ENCODE measurements around the gene AADAC. TPM values are rescaled to one million over a fixed set of nuclear protein-coding genes. Genes with fewer than 3 reads are reported as not detected.

Gene AADAC
- total RNA-seq, 4 donors from 2014 or later = 0.35 to 6.5 (median 1.0) TPM

DNA sequence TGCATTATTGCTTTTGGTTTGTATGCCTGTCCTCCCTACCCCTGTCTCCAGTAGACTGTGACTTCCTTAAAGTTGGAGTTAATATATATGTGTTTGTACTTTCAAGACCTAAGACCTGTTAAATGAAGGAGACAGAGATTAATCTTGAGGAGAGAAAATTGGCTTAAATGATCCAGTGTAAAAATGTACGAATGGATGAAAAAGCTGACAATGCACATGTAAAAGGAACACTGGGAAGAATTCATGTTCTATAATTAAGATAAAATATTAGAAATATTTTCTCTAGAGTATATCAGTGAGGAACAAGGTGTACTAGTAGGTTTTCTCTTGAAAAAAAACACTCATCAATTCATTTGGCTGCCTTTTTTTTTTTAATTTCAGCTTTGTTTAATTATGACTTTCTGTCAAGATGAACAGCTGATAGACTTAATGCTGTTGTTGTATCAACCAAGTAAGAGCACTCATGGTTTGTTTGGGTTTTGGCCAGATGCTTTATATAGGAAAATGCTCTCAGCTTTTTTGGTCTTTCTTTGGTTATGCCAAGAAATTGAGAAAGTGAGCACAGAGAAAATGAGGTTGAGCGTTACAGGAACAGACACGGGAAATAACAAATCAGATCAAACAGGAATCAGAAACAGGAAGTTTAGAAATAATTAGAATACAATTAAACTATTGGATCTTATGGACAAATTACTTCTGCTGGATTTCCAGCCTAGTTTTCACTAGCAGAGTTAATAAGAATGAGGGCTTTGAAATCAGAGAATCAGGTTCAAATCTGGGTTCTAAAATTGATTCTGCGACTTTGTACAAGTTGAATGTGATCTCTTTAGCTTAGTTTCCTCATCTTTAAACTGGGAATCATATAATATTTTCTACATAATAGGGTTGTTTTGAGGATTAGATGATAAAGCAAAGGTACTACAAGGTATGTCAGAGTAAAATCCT, 38.3 kb upstream of the AADAC start:
- 58 to 74% methylated on average over 4 of the region's 4 CpGs for WGBS, 2 donors
- Histone ChIP-seq H3K4me1 (peaks cover 4 to 25% (median 15%) of the 10 kb centered on the region in 3 donors), H3K27me3 (no peaks in the 10 kb centered on the region), H3K4me3 (no peak overlapping the region), H3K36me3 (no peaks in the 10 kb centered on the region), H3K9me3 (no peaks in the 10 kb centered on the region), H3K27ac (no peak overlapping the region)
- no peak for DNase-seq
- no peak for TF ChIP-seq POLR2A (IDR thresholded peaks at IDR 0.05)
- TF ChIP-seq, protein P1, sequence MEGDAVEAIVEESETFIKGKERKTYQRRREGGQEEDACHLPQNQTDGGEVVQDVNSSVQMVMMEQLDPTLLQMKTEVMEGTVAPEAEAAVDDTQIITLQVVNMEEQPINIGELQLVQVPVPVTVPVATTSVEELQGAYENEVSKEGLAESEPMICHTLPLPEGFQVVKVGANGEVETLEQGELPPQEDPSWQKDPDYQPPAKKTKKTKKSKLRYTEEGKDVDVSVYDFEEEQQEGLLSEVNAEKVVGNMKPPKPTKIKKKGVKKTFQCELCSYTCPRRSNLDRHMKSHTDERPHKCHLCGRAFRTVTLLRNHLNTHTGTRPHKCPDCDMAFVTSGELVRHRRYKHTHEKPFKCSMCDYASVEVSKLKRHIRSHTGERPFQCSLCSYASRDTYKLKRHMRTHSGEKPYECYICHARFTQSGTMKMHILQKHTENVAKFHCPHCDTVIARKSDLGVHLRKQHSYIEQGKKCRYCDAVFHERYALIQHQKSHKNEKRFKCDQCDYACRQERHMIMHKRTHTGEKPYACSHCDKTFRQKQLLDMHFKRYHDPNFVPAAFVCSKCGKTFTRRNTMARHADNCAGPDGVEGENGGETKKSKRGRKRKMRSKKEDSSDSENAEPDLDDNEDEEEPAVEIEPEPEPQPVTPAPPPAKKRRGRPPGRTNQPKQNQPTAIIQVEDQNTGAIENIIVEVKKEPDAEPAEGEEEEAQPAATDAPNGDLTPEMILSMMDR (IDR thresholded peaks at IDR 0.05) = no peak
- intact Hi-C loops (cut with DNase I) = no loop called here

DNA sequence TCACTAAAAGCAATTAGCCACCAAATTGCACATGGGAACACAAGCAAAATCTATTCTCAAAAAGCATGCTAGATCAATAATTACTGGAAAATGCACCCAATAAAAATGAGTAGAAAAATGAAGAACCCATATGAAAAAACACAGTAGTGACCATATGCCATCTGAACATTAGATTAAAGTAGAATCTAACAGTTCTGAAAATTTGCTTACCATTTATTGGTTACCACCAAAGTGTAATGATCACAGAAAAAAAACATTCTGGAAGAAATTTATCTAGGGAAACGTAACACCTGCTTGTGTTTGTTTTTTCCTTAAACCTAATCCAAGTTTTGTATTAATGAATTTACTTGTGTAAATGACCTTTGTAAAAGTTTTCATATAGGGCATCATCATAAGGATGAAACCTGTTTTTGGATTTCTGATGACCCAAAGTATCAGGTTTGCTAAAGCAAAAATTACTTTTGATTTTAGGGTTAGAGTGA, 37.6 kb upstream of the AADAC start:
- no peak overlapping the region for H3K27ac ChIP-seq
- 62 to 77% methylated on average over 1 of the region's 1 CpG for WGBS, 2 donors
- intact Hi-C loops (cut with DNase I) = no loop called here

DNA sequence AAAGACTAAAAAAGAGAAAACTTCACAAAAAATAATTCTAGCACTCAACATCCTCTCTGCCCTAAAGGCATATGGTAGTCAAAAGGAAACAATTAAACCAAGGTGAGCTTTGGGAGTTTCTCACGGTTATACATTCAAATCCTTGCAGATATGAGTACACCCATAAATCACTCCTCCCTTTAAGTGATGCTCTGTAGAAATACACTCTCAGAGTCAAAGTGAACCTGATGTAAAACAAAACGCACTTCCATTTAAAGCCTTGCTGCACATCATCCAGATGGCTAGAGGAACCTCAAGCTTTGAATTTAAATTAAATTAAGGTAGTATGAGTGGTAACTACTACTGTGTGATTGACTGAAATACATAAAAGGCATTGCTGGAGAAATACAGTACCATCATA, 36.0 kb upstream of the AADAC start:
- H3K36me3 ChIP-seq = no peaks in the 10 kb centered on the region

More for the DNA sequence above, 37.6 kb upstream of the AADAC start:
- H3K4me1 ChIP-seq = peaks cover 0 to 18% (median 8%) of the 10 kb centered on the region in 3 donors
- no peak overlapping the region for H3K4me3 ChIP-seq
- DNase-seq = no peak
- H3K9me3 ChIP-seq = no peaks in the 10 kb centered on the region
- TF ChIP-seq, protein P1 (IDR thresholded peaks at IDR 0.05) = no peak
- no peak for TF ChIP-seq POLR2A (IDR thresholded peaks at IDR 0.05)
- no peaks in the 10 kb centered on the region for H3K27me3 ChIP-seq
- H3K36me3 ChIP-seq = no peaks in the 10 kb centered on the region

DNA sequence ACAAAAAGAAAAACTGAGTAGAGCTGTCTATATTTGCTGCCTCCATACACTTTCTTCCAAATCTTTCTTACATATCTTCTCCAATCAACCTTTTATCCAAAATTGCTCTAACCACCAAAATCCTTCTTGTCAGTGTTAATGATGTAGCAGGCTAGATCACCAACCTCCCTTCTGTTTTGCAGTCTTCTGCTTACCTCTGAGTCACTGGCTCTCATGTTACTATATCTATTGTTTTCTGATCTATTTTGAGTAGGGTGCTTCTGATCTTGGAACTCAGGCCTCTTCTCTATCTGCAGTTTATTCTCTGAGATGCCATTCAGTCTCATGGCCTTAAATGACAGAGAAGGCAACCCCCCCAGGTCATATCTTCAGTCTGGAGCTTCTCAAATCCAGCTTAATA, 26.3 kb upstream of the AADAC start:
- Histone ChIP-seq H3K36me3 (no peaks in the 10 kb centered on the region), H3K9me3 (no peaks in the 10 kb centered on the region), H3K4me1 (peaks cover 0 to 5% (median 0%) of the 10 kb centered on the region in 3 donors), H3K4me3 (no peak overlapping the region), H3K27ac (no peak overlapping the region), H3K27me3 (no peaks in the 10 kb centered on the region)
- intact Hi-C loops (cut with DNase I) = no loop called here
- TF ChIP-seq, protein P1 (IDR thresholded peaks at IDR 0.05) = no peak
- TF ChIP-seq POLR2A (IDR thresholded peaks at IDR 0.05) = no peak
- no peak for DNase-seq

More for the DNA sequence above, 36.0 kb upstream of the AADAC start:
- Histone ChIP-seq H3K4me1 (peaks cover 0 to 5% (median 0%) of the 10 kb centered on the region in 3 donors), H3K4me3 (no peak overlapping the region), H3K9me3 (no peaks in the 10 kb centered on the region), H3K27ac (no peak overlapping the region), H3K27me3 (no peaks in the 10 kb centered on the region)
- DNase-seq = no peak
- intact Hi-C loops (cut with DNase I) = no loop called here
- 67 to 80% methylated on average over 2 of the region's 2 CpGs for WGBS, 2 donors
- no peak for TF ChIP-seq POLR2A (IDR thresholded peaks at IDR 0.05)
- TF ChIP-seq, protein P1 (IDR thresholded peaks at IDR 0.05) = no peak

DNA sequence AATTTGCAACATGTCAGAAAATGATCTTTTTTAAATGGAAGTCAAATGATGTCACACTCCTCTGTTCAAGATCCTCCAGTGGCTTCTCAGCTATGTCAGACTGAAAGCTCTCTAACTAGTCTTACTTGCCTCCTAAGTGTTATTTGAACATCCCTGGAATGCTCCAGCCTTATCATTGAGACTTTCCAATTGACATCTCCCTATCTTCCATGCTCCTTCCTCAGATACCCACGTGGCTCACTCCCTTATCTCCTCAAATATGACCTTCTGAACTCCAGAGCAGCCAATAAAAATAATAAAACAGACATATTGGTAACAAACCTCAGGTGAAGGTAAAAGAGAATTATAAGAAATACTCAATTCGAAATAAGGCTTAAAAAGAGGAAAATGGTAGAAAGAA, 25.5 kb upstream of the AADAC start:
- TF ChIP-seq, protein P1 (IDR thresholded peaks at IDR 0.05) = no peak
- no peak for TF ChIP-seq POLR2A (IDR thresholded peaks at IDR 0.05)
- no peaks in the 10 kb centered on the region for H3K36me3 ChIP-seq
- intact Hi-C loops (cut with DNase I) = no loop called here

More for the DNA sequence above, 25.5 kb upstream of the AADAC start:
- DNase-seq = no peak
- no peak overlapping the region for H3K27ac ChIP-seq
- 75 to 86% methylated on average over 2 of the region's 2 CpGs for WGBS, 2 donors
- no peaks in the 10 kb centered on the region for H3K9me3 ChIP-seq
- H3K27me3 ChIP-seq = no peaks in the 10 kb centered on the region
- no peak overlapping the region for H3K4me3 ChIP-seq
- peaks cover 0 to 8% (median 0%) of the 10 kb centered on the region in 3 donors for H3K4me1 ChIP-seq
